Progenitor cell of endocrine pancreas (in vitro differentiated cells): ENCODE measurements around the gene IL12B. TPM values are rescaled to one million over a fixed set of nuclear protein-coding genes. Genes with fewer than 3 reads are reported as not detected.
"Not testable (repeated sequence)": the region's sequence is repeated elsewhere in the genome, so short reads cannot be mapped to it uniquely, and the experiment has no call there.

Experiments
- DNase-seq: peaks from one replicate; pipeline ENCODE4 v3.0.0; 2021; ENCODE audit warnings: low spot score; ENCODE audit not compliant: unreplicated experiment
- H3K27ac Mint-ChIP-seq: 2 replicates; pipeline ENCODE4 v1.8.0; 2021; ENCODE audit warnings: mild to moderate bottlenecking, moderate library complexity, mixed read lengths
- H3K27me3 Mint-ChIP-seq: 2 replicates; pipeline ENCODE4 v1.8.0; 2021; ENCODE audit warnings: mixed read lengths
- H3K36me3 Mint-ChIP-seq: 2 replicates; pipeline ENCODE4 v1.8.0; 2022; ENCODE audit warnings: mixed read lengths; ENCODE audit not compliant: insufficient read depth
- H3K4me1 Mint-ChIP-seq: 2 replicates; pipeline ENCODE4 v1.8.0; 2021; ENCODE audit warnings: low read depth, mixed read lengths
- H3K4me3 Mint-ChIP-seq: 2 replicates; pipeline ENCODE4 v1.8.0; 2021; ENCODE audit warnings: low read depth, mild to moderate bottlenecking, moderate library complexity, mixed read lengths
- H3K9me3 Mint-ChIP-seq: 2 replicates; pipeline ENCODE4 v1.8.0; 2021; ENCODE audit warnings: low read depth, mixed read lengths
- total RNA-seq: library from RNA; stranded (reverse); gene quantifications from 2 replicates; pipeline ENCODE4 v1.2.1, GENCODE V29; 2021
- TF ChIP-seq, protein P1 (sequence below): fragments of 200-600 bp; sonication (generic); IDR thresholded peaks from one replicate; pipeline ENCODE4 v1.5.0; 2021; ENCODE audit warnings: antibody characterized with exemption, mild to moderate bottlenecking; ENCODE audit not compliant: unreplicated experiment

IL12B gene
- total RNA-seq, 1 donor from 2014 or later = not detected

DNA sequence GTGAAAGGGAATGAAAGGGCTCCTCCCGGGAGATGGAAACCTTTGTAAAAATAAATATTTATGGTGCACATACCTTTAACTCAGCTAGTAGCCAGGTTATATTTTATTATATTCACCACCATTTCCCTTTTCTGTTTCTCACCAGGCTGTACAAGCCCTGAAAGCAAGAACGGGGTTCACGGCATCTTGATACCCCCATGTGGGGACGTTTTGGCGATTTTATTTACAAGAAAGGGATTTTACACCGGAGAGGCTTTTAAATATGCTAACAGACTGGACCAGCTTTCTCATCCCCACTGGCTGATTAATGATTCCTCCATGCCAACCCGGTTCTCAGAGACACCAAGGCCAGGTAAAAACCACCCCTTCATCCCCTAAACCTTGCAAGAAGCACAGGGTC is 19.2 kb downstream of the IL12B start:
- peak overlapping the region; percentile 56 for H3K4me3 Mint-ChIP-seq
- no peaks in the 10 kb centered on the region for H3K9me3 Mint-ChIP-seq
- no peaks in the 10 kb centered on the region for H3K36me3 Mint-ChIP-seq
- H3K4me1 Mint-ChIP-seq = peaks cover 3% of the 10 kb centered on the region
- peaks cover 51% of the 10 kb centered on the region for H3K27me3 Mint-ChIP-seq
- TF ChIP-seq, protein P1, sequence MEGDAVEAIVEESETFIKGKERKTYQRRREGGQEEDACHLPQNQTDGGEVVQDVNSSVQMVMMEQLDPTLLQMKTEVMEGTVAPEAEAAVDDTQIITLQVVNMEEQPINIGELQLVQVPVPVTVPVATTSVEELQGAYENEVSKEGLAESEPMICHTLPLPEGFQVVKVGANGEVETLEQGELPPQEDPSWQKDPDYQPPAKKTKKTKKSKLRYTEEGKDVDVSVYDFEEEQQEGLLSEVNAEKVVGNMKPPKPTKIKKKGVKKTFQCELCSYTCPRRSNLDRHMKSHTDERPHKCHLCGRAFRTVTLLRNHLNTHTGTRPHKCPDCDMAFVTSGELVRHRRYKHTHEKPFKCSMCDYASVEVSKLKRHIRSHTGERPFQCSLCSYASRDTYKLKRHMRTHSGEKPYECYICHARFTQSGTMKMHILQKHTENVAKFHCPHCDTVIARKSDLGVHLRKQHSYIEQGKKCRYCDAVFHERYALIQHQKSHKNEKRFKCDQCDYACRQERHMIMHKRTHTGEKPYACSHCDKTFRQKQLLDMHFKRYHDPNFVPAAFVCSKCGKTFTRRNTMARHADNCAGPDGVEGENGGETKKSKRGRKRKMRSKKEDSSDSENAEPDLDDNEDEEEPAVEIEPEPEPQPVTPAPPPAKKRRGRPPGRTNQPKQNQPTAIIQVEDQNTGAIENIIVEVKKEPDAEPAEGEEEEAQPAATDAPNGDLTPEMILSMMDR = no peak
- no peak for DNase-seq
- H3K27ac Mint-ChIP-seq = no peak overlapping the region

DNA sequence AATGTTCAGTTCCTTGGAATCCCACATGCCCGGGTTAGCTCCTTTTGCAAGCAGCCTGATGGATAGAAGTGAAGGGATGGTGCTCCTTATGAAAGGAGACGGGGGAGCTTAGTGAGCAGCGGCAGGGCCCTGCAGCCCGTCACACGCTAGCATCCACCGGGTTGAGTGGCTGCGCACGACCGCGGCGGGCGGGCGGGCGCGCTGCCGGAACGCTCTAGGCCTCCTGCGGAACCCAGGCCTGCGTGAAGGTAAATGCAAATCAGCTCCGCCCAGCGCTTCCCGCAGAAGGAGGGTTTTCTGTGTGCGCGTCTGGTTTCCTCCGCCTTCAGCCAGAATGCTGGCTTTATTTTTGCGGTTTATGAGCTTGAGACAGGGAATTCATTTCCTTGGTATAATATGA is 19.8 kb downstream of the IL12B start:
- H3K9me3 Mint-ChIP-seq = no peaks in the 10 kb centered on the region
- DNase-seq = peak; percentile 13
- peaks cover 51% of the 10 kb centered on the region for H3K27me3 Mint-ChIP-seq
- TF ChIP-seq, protein P1 = no peak
- H3K36me3 Mint-ChIP-seq = no peaks in the 10 kb centered on the region
- peaks cover 3% of the 10 kb centered on the region for H3K4me1 Mint-ChIP-seq
- H3K27ac Mint-ChIP-seq = no peak overlapping the region
- peak overlapping the region; percentile 56 for H3K4me3 Mint-ChIP-seq

DNA sequence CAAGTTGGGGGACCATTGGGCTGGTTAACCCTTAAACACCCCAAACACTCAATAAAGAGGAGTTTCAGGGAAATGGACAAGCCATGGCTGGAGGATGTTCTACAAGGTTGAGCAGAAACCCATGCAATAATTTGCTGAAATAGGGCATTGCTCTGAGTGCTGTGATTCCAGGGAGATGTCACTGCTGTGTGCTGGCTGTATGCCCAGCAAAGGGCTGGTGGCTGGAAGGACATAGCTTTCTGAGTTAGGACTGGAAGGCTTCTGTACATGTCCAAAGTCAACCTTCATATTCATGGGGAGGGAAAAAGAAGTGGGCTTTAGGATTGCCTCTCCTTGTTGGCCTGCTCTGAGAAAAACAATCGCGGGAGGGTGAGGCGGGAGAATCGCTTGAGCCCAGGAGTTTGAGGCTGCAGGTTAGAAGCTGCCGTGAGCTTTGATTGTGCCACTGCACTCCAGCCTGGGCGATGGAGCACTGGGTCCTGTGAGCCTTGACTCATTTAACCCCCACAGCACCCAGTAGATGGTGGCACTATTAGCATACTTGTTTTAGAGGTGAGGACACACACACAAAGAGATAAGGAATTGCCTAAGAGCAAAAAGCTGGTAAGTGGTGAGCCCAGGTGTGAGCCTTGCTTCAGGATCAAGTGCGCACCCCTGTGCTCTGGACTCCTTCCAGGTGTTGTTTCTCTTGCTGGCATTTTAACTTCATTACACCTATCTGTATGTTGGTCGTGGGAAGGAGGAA is 20.4 kb downstream of the IL12B start:
- H3K4me3 Mint-ChIP-seq = no peak overlapping the region
- H3K36me3 Mint-ChIP-seq = no peaks in the 10 kb centered on the region
- no peaks in the 10 kb centered on the region for H3K9me3 Mint-ChIP-seq
- peaks cover 3% of the 10 kb centered on the region for H3K4me1 Mint-ChIP-seq
- TF ChIP-seq, protein P1 = no peak
- H3K27me3 Mint-ChIP-seq = peaks cover 53% of the 10 kb centered on the region
- H3K27ac Mint-ChIP-seq = no peak overlapping the region
- no peak for DNase-seq

DNA sequence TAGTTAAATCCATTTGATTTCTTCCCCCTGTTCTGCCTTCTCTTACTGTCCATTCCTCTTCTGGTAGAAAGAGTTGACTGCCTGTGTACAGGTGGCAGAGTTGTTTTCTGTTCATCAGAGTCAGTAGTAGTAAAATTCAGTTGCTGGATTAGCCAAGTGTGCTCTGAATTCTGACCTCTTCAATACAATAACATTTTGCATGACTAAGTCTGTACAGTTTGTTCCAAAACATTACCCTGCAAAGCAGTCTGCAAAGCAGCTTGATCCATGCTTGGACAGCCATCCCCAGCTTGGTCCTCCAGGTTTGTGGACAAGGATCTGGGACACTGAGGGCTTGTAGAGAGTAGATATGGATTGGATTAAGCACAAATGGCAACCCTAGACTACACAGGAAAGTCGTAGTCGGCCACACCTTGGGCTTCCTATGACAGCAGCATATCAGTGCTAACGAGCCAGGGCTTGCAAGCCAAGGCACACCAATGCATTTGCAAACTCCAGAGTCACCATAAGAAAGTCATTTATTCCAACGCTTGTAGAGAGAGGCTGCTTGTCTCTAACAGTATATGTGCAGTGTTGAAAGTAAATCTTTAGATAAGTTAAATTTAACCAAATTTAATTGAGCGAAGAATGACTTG is 25.2 kb downstream of the IL12B start:
- H3K9me3 Mint-ChIP-seq = peaks cover 20% of the 10 kb centered on the region
- DNase-seq = no peak
- peaks cover 32% of the 10 kb centered on the region for H3K27me3 Mint-ChIP-seq
- H3K36me3 Mint-ChIP-seq = peaks cover 4% of the 10 kb centered on the region
- H3K4me3 Mint-ChIP-seq = no peak overlapping the region
- TF ChIP-seq, protein P1 = no peak
- H3K4me1 Mint-ChIP-seq = no peaks in the 10 kb centered on the region
- H3K27ac Mint-ChIP-seq = no peak overlapping the region

DNA sequence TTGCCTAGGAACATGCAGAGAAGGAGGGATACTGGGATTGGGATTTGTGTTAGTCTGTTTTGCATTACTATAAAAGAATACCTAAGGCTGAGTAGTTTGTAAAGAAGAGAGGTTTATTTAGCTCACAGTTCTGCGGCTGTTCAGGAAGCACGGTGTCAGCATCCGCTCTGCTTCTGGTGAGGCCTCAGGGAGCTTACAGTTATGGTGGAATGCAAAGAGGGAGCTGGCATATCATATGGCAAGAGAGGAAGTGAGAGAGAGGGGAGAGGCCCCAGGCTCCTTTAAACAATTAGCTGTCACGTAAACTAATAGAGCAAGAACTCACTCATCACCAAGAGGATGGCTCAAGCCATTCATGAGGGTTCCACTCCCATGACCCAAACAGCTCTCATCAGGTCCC is 27.0 kb downstream of the IL12B start:
- no peak overlapping the region for H3K27ac Mint-ChIP-seq
- TF ChIP-seq, protein P1 = no peak
- peaks cover 4% of the 10 kb centered on the region for H3K36me3 Mint-ChIP-seq
- no peak for DNase-seq
- no peak overlapping the region for H3K4me3 Mint-ChIP-seq
- H3K9me3 Mint-ChIP-seq = peaks cover 28% of the 10 kb centered on the region
- H3K4me1 Mint-ChIP-seq = no peaks in the 10 kb centered on the region
- peaks cover 15% of the 10 kb centered on the region for H3K27me3 Mint-ChIP-seq

DNA sequence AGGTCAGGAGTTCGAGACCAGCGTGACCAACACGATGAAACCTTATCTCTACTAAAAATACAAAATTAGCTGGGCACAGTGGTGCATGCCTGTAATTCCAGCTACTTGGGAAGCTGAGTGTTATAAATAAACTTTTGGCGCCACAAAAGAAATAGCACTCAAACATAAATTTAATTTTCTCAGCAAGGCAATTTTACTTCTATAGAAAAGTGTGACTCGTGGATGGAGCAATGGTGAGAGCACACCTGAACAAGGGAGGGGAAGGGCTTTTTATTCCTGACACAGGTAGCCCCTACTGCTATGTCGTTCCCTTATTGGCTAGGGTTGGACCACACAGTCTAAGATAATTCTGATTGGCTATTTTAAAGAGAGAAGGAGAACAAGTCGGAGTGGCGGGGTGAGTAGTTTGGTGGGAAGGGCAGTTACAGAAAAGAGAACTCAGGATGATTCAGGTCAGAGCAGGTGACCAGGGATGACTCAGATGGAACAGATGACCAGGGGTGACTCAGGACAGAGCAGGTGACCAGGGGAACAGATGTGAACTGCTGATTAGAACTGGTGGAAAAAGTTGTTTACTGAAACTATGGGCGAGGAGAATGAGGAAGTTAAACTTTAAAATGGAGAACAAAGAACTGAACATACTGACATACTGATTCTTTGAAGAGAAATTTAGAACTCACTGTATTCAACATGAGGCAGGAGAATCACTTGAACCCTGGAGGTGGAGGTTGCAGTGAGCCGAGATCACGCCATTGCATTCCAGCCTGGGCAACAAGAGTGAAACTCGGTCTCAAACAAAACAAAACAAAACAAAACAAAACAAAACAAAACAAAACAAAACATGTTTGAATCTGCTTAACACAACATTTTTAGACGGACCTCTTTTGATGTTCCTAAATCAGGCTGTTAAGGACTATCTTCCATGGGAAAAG is 28.1 kb downstream of the IL12B start:
- H3K36me3 Mint-ChIP-seq, H3K27ac Mint-ChIP-seq, DNase-seq, H3K4me1 Mint-ChIP-seq, H3K4me3 Mint-ChIP-seq, H3K27me3 Mint-ChIP-seq: not testable (repeated sequence)
- peaks cover 37% of the 10 kb centered on the region for H3K9me3 Mint-ChIP-seq
